GM19372 (cell line): Measurements from ENCODE around the gene RACGAP1.

Source experiments
- ATAC-seq: cut with Tn5 transposase; IDR thresholded peaks from one replicate; pipeline ENCODE4 v1.9.1; 2021; ENCODE audit warnings: mild to moderate bottlenecking, low read depth, moderate library complexity; ENCODE audit not compliant: unreplicated experiment

RACGAP1 gene

GRCh38 chr12:49960474-49961110, 64.7 kb downstream of the RACGAP1 start:
- ATAC-seq = no peak

DNA sequence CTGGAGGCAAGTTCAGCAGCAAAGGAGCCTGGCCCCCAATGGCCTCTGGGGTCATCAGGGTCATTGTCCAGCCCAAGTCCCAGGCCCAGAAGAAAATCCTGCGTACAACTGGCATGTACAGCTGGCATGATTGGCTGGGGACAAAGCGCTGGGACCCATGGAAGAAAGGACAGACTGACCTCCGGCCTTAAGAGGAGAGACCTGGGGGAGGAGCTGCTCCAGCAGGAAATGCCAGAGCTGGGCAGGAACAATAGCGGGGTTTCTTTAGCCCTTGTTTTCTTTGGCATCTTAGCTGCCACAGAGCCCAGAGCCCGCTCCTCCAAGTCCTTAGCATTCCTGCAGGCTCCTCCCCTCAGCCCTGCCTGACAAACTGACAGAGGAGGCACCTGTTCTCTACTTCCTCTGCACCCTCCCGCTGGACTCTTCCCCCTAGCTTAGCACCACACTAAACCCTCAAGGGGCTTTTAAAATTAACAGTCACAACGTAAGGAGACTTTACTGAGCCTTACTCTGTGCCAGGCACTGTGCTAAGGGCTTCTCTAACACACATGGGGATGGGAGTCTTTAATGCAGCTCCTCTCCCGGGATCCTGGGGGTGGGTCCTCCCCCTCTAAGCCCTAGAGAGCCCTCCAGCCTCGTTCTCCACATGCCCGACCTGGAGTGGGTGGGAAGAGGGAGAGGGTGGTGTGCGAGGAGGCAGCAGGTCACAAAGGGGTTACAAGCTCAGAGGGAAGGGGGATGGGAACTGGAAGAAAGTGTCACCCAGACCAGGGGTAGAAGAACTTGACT, 65.4 kb downstream of the RACGAP1 start:
- no peak for ATAC-seq

- ATAC-seq = no peak
Measured at GRCh38 chr12:49957570-49957967, 67.7 kb downstream of the RACGAP1 start.

GRCh38 chr12:49956663-49957569, 68.4 kb downstream of the RACGAP1 start:
- no peak for ATAC-seq

DNA sequence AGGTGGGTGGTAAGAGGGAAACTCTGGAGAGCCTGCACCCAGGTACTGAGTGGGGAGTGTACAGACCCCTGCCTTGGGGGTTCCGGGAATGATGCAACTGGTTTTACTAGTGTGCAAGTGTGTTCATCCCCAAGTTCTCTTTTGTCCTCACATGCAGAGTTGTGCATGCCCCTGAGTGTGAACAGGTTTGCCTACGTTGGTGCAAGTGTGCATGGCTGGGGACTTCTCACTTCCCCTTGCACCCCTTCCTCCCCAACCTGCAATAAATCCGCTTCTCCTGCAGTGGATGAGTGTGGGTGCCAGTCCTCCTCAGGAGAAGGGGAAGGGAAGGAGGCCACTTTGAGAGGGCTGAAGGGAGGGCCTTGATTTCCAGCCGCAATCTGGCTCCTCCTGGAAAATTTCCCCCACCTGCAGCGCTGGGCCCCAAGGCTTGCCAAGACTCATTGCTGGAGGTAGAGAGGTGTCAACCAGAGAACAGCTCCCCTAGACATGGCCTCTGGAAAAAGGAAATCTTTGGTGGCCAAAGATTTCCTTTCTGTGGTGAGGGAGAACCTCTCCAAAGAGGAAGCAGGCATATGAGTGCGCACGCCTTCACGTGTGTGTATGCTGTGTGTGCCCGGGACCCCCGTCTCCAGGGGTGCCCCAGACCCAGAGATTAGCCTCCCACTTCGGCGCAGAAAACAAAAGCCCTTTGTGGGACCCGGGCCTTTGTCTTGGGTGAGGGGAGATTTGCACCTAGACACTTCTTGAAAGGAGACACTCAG, 69.2 kb downstream of the RACGAP1 start:
- ATAC-seq = no peak

DNA sequence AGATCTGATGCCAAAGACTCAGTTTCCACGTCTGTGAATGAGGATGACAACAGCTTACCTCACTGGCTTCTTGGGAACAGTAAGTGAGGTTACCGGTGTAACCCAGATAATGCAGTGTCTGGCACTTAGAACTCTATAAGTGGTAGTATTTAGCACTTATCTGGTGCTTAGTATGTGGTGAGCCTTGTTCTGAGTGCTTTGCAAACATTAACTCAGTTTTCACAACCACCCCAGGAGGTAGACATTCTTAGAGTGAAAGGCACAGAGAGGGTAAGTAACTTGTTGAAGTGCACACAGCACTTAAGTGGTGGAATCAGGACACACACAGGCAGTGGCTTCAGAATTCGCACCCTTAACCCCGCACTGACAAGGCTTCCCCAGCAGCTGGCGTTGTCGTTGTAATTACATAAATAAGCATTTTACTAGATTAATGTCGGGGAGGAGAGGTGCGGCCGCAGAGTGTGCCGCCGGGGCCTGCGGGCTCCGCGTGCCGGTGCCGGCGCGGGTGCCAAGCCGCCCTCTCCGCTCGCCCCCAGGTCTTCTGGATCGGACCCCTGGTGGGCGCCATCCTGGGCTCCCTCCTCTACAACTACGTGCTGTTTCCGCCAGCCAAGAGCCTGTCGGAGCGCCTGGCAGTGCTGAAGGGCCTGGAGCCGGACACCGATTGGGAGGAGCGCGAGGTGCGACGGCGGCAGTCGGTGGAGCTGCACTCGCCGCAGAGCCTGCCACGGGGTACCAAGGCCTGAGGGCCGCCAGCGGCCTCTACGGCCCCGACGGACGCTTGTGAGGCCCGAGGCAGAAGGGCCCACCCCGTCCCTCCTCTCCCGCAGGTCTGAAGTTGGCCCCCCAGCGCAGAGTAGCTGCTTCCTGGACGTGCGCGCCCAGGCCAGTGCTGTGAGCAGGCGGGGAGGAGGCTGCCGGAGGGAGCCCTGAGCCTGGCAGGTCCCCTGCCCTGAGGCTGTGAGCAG, 70.1 kb downstream of the RACGAP1 start:
- ATAC-seq = no peak

- no peak for ATAC-seq
Measured at GRCh38 chr12:49953961-49954846, 71.1 kb downstream of the RACGAP1 start.

DNA sequence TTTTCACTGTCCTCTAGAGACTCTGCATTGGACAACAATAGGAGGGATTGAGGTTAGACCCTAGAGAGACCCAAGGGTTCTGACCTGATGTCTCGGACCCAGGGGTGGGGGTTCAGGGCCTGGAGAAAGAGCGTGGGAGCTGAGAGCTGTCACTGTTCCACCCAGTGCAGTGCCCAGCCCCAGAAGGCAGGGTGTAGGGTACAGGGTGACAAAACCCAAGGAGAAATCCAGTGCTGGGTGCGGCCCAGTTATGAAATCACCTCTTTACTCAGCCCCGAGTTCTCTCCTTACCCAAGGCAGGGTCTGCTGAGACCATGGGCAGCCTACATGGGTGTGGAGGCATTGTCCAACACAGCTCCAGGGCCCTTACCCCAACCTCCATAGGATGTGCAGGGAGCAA, 72.1 kb downstream of the RACGAP1 start:
- no peak for ATAC-seq

GRCh38 chr12:49952391-49953055, 72.8 kb downstream of the RACGAP1 start:
- no peak for ATAC-seq

- ATAC-seq = no peak
Measured at GRCh38 chr12:49951411-49952240, 73.7 kb downstream of the RACGAP1 start.

GRCh38 chr12:49950273-49951251, 74.7 kb downstream of the RACGAP1 start, which contains the start of gene AQP2:
Gene AQP2 (plus strand): TSS chr12:49950737. CDS start chr12:49950831, 94 bp downstream.
- ATAC-seq = no peak

- no peak for ATAC-seq
Measured at GRCh38 chr12:49949866-49950265, 75.4 kb downstream of the RACGAP1 start.

- ATAC-seq = no peak
Measured at GRCh38 chr12:49948866-49949845, 76.1 kb downstream of the RACGAP1 start.

GRCh38 chr12:49947593-49948226, 77.6 kb downstream of the RACGAP1 start:
- no peak for ATAC-seq
